ENCODE data around the gene BMP6.

DNA sequence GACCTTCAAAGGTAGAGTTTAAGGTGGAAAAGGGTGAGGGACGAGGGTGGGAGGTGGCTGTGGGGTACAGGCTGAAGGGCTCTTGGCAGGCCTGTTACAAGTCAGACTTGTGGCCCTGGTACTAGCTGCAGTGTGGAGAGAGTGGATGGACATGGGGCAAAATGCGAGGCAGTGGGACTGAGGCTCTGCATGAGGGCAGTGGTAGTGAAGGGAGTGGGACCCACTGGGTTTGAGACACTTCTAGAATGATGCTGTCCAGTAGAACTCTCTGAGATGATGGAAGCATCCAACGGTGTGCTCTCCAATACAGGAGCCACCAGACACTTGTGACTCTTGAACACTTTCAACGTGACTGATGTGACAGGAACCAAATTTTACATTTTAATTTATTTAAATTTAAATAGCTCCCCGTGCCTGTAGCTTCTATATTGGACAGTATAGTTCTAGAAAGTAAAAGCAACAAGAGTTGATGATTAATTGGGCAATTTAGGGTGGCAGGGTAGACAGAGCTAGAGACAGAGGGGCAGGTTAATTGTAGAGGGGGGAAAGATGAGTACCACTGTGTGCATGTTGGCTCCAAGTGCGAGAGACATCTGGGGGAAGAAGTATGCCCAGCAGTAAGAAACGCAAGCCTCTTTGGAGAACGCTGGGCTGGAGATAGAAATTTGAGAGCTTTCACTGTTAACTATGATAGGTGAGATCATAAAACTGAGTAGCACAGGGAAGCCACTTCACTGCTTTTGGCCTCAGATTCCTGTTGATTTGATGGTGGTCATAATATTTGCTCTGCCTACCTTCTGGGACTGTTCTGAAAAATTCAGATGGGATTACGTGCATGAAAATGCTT, 107.2 kb downstream of the BMP6 start:
- TF ChIP-seq, protein P1, sequence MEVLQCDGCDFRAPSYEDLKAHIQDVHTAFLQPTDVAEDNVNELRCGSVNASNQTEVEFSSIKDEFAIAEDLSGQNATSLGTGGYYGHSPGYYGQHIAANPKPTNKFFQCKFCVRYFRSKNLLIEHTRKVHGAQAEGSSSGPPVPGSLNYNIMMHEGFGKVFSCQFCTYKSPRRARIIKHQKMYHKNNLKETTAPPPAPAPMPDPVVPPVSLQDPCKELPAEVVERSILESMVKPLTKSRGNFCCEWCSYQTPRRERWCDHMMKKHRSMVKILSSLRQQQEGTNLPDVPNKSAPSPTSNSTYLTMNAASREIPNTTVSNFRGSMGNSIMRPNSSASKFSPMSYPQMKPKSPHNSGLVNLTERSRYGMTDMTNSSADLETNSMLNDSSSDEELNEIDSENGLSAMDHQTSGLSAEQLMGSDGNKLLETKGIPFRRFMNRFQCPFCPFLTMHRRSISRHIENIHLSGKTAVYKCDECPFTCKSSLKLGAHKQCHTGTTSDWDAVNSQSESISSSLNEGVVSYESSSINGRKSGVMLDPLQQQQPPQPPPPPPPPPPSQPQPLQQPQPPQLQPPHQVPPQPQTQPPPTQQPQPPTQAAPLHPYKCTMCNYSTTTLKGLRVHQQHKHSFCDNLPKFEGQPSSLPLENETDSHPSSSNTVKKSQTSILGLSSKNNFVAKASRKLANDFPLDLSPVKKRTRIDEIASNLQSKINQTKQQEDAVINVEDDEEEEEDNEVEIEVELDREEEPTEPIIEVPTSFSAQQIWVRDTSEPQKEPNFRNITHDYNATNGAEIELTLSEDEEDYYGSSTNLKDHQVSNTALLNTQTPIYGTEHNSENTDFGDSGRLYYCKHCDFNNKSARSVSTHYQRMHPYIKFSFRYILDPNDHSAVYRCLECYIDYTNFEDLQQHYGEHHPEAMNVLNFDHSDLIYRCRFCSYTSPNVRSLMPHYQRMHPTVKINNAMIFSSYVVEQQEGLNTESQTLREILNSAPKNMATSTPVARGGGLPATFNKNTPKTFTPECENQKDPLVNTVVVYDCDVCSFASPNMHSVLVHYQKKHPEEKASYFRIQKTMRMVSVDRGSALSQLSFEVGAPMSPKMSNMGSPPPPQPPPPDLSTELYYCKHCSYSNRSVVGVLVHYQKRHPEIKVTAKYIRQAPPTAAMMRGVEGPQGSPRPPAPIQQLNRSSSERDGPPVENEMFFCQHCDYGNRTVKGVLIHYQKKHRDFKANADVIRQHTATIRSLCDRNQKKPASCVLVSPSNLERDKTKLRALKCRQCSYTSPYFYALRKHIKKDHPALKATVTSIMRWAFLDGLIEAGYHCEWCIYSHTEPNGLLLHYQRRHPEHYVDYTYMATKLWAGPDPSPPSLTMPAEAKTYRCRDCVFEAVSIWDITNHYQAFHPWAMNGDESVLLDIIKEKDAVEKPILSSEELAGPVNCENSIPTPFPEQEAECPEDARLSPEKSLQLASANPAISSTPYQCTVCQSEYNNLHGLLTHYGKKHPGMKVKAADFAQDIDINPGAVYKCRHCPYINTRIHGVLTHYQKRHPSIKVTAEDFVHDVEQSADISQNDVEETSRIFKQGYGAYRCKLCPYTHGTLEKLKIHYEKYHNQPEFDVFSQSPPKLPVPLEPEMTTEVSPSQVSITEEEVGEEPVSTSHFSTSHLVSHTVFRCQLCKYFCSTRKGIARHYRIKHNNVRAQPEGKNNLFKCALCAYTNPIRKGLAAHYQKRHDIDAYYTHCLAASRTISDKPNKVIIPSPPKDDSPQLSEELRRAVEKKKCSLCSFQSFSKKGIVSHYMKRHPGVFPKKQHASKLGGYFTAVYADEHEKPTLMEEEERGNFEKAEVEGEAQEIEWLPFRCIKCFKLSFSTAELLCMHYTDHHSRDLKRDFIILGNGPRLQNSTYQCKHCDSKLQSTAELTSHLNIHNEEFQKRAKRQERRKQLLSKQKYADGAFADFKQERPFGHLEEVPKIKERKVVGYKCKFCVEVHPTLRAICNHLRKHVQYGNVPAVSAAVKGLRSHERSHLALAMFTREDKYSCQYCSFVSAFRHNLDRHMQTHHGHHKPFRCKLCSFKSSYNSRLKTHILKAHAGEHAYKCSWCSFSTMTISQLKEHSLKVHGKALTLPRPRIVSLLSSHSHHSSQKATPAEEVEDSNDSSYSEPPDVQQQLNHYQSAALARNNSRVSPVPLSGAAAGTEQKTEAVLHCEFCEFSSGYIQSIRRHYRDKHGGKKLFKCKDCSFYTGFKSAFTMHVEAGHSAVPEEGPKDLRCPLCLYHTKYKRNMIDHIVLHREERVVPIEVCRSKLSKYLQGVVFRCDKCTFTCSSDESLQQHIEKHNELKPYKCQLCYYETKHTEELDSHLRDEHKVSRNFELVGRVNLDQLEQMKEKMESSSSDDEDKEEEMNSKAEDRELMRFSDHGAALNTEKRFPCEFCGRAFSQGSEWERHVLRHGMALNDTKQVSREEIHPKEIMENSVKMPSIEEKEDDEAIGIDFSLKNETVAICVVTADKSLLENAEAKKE (CRISPR knock-in tag; IDR thresholded peaks at IDR 0.05): no peak
- TF ChIP-seq, protein P2, sequence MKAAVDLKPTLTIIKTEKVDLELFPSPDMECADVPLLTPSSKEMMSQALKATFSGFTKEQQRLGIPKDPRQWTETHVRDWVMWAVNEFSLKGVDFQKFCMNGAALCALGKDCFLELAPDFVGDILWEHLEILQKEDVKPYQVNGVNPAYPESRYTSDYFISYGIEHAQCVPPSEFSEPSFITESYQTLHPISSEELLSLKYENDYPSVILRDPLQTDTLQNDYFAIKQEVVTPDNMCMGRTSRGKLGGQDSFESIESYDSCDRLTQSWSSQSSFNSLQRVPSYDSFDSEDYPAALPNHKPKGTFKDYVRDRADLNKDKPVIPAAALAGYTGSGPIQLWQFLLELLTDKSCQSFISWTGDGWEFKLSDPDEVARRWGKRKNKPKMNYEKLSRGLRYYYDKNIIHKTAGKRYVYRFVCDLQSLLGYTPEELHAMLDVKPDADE (IDR thresholded peaks at IDR 0.05): no peak
